Activated CD8-positive, alpha-beta memory T cell treated with anti-CD3 and anti-CD28 coated beads, Interleukin-2, amount 50 U/mL, for 4 hours (primary cell): Measurements from ENCODE around the gene AMMECR1.

ENCODE experiments used
- DNase-seq: peaks from one replicate; pipeline ENCODE4 v3.0.0-alpha.2; 2020

Gene AMMECR1

DNA sequence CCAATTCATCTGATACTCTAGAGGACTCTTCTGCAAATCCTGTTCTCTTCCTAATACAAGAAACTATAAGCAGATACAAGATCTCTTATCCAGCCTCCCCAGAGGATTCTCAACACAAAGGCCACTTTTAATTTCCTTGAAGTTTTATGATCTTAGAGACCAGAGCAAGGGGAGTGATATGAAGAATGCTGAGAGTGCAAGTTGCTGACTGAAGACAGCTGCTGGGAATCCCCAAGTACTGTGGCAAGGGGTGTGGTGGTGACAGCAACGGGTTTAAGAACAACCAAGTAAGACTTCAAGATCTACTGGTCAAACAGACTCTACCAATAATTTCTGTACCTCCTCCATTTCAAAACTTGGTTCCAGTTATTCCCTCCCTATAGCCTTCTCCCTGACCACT is 7.0 kb downstream of the AMMECR1 start:
- DNase-seq: peak; percentile 16

DNA sequence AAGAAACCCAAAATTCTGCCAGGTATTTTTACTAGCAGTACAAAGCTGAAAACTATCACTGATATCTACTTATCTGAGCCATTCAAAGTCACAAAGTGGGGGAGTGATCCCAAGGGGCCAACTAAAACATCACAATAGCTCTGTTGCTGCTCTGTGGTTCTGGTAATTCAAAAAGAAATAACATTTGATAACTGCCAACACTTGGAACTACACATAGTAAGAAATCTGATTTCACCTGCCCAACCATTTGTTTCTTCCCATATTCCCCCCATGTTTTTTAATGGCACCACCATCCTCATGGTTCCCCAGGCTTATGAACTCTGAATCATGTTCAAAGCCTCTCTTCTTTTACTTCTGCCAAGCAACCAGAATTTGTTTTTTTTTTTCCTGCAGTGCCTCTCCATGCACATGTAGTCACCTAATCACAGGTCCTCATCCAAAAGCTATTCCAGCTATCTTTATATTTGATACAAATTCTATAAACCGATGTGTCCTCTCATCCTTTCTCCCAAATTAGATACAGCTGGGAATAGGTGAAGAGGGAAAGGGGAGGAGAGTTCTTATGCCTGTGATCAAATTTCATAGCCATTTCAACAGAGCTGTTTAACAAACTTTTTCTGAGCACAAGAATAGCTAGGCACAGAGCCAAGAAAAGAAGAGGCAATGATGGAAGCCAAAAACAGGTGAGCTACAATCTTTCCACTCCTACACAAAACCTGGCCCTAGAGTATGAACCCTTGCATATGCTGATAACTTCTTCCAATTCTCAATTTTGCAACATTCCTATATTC is 7.7 kb downstream of the AMMECR1 start:
- no peak for DNase-seq

DNA sequence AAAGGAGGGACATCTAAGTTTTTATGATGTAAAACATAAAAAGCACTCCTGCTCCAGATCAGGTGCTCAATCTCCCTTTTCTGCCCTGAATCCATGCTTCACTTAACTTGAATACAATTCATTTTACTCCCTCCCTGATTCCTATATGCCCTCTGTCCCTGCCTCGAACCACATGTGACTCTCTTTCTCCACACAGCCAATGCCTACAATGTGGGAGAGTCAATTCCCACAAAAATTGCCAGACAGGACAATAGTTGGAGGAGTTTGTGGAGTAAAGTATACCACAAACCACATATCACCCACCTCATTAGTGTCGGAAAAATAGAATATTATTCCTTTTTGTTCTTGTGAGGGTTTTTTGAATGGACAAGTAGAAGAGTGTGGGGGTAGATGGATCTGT is 9.7 kb downstream of the AMMECR1 start:
- no peak for DNase-seq

DNA sequence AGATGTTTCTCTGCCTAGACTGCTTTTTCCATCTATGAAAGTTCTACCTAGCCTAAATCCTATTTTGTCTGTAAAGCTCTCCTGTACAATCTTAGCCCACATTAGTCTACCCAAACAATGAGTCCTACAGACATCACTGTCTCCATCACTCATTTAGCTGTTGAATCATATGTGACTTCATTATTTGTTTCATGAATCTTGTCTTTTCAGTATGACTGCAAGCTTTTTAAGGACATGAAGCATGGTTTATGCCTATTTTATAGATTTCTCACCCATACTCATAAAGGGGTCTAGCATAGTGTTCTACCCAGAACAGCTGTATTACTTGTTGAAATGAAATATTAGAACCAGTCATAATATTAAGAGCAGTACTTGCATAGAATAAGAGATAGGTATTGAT is 13.0 kb downstream of the AMMECR1 start:
- DNase-seq: no peak

DNA sequence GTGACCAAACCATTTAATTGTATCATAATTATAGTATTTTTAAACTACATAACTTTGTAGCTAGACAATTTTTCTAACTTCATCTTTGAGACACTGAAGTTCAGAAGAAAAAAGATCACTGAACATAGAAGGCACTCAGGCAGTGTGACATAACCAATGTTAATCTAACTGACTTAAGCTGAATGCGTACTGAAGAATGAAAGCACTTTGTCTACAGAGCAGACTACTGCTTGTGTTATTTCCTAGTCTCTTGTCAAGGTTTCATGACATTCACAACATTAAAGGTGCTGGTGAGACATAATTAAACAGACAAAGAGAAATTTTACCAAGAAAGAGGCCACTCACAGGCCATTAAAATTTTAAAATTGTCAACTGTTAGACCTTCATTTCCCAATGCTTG is 13.5 kb downstream of the AMMECR1 start:
- no peak for DNase-seq

DNA sequence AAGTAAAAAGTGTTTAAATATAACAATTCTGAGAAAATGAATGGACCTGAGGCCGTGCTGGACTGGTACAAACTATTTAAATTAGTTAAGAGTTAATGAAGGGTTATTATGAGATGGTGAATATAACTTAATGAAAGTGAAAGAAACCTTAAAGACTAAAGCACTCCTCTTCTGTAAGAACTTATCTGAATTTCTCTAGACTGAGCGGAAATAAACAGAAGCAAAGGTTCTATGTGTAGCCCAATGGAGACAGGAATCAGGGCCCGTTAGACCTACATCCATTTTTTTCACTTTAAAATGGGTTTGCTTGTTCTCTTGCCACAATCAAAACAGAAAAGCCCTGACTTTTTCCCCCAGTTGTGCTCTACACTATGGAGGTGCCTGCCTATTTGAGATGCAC is 14.9 kb downstream of the AMMECR1 start:
- DNase-seq: no peak

DNA sequence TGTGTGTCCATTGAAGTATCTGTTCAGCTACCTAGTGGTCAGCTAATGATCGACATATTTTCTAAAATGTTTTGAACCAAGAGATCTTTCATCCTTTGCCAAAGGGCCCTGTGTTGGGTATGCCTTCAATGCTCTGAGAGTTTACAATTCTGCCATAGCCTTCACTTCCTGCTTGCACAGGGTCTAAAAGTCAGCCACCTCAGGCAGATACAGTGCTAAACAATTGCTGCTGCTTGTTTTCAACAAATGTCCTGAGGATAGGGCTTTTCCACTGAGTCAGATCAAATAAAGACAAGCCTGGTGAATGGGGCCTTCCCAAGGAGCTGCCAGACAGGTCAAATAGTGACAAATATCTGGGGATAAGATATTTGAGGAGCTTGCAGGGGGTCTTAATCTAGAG is 16.7 kb downstream of the AMMECR1 start:
- DNase-seq: no peak

DNA sequence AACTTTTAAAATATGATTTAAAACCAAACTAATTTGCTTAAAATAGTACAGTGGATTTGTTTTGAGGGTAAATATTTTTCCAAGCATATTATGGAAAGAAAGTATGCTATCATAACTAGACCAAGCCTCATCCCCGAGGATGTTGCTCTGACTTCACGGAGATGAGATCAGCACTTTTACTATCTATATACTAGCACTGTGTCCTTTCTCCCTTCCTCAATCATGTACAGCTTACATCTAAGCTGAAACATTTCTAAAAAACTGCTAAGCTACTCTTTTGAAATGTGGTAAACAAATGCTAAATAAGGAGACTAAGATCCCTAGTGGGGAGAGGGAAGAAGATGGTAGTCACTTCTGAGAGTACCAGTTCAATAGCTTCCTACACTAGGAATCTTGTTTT is 23.8 kb downstream of the AMMECR1 start:
- no peak for DNase-seq

DNA sequence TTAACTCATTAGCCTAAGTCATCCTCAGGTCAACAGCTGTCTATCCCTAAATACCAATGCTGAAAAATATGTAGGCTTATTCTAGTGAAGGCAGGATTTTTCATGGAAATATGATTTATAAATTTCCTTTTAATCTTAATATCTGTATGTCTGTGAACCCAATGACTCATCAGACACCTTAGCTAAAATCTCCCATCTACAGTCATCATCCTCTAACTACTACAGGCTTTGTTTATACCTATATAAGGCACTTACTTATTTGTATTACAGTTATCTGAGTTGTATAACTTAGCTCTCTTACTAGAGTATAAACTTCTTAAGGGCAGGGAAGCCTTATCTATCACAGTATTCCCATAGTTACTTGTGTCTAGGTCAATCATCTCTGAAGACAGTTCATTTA is 24.2 kb downstream of the AMMECR1 start:
- no peak for DNase-seq

DNA sequence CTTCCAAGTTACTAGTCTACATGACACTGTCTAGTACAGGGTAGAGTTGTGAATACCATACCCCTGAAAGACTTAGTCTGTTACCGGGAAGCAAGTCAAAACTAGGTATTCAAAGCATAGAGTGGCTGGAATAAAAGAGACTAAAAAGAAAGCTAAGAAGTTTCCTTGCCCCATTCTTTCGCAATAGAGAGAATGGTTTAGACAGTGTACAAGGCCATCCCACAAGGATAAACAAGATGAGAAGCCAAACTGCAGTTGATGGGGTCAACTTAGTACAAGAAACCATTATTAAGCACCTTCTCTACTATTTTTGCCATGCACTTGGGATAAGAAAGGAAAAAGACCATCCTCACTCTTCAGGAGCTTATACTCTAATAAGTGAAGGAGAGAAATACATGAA is 30.3 kb downstream of the AMMECR1 start:
- DNase-seq: no peak

DNA sequence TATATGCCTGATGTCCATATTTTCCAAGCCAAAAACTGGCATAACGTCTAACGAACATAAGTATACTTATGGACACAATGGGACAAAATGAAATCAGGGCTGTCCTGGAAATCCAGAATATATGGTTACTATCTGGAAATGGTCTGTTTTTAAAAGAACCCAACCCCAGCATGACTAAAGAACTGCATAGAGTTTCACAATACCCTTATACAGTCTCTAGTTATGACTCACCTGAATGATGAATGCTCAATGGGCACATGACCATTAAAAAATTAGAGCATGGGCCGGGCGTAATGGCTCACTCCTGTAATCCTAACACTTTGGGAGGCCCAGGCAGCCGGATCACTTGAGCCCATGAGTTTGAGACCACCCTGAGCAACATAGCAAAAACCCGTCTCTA is 31.8 kb downstream of the AMMECR1 start:
- DNase-seq: no peak

DNA sequence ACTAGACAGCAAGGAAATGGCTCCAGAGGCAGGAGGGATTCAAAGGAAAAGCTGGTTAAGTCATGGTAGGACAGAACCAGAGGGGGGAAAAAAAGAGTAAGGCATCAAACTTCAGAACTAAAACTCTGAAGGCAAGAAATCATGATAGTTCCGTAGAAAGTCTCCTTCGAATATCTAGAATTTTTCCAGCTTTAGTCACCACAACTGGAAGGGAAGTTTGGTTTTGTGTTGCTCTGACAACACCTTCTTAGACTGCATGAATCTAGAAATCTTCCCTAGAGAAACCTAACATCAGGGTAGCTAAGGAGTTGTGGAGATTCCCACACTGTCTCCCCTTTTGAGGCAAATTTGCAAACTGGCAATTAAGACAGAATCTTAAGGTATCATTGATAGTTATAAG is 33.7 kb downstream of the AMMECR1 start:
- DNase-seq: no peak

DNA sequence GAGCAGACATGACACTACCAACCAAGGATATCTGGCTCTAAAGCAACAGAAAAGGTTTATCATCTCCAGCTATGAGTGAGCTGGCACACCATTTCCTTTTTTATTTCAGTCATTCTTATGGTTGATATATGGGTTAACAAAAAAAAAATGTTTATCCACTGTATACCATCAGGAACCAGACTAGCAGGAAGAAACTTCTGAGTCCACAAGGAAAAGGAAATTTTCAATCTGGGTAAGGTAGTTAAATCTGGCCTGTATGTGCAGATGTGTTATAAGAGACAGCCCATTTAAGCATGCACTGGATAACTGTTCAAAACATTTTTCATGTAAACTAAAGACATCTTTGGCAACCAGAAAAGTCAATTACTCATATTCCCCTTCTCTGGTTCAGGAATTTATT is 35.0 kb downstream of the AMMECR1 start:
- DNase-seq: no peak

DNA sequence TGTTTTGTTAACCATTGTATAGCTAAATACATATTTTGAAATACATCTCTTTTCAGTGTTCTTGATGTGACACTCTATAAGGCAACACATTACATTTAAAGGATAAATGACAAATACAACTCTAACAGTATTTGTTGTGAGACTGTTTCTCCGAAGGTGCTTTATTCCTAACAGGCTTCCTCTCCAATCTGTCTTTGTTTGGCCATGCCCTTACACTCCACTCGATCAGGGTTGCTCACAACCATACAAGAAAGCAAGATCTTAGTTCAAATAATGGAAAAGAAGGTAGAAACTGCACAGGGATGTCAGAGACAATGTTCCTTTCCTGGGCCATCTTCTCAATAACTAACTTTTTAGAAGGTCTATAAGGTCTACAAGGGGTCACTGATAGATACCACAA is 36.5 kb downstream of the AMMECR1 start:
- DNase-seq: no peak

DNA sequence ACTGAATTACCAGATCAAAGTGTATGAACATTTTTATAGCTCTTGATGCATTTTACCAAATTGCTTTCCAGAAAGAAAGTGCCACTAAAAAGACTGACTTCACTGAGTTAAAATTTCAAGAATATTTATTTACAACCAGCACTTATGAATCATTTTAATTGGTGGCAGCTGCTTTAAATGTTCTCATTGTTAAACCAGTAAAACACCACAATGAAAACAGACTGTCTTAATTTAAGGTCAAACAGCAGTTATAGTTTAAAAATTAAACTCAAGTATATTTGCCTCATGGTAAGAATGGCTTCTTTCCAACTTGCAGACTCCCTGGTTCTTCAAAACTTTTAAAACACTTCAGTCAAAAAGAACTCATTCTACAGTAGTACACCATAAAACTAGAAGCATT is 36.9 kb downstream of the AMMECR1 start:
- DNase-seq: no peak

DNA sequence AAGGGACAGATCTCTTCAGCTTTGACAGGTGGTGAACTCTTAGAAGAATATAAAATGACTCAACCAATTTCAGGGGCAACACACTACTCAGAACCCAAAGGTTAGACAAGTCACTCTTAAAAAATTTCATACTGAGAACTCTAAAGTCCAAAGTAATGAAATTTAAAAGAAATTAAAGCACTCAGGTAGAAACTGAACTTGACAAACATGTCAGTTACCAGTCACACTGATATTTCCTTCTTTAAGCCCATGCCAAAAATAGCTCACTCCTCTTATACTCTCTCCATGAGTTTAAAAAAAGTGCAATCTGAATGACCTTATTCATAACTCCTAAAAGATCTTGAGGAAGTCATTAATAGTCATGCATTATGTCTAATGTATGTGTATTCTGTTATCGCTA is 40.3 kb downstream of the AMMECR1 start:
- no peak for DNase-seq

DNA sequence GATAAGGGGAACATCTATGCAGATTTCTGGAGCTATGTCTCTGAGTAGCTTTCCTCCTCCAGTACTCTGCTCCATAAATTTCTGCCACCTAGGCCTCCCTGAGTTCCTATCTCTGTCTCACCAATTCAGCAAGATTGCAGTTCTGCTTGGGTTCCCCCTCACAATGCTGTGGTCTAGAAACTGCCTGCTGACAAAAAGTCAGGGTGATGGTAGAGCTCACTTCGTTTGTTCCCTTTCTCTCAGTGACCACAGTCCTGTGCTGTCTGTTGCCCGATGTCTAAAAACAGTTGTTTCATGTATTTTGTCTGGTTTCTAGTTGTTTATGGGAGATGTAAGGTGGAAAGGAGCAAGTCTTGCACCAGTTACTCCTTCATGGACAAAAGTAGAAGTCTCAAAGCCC is 41.1 kb downstream of the AMMECR1 start:
- DNase-seq: no peak

DNA sequence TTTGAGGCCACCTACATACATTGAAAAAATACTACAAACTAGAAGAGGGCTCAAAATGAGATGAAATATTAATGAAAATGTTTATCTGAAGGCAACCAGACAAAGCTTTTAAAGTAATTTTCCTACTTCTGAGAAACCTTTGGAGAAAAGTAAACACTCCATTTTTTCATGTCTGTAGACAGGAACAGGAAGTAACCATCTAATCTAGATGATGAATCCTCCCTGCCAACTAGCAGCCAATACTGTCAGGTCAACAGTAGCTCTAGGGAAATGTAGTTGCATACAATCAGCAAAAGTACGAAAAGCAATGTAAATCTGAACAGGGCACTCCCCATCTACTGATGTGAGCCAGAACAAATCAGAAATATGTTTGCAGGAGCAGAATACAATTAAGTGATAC is 49.0 kb downstream of the AMMECR1 start:
- no peak for DNase-seq

DNA sequence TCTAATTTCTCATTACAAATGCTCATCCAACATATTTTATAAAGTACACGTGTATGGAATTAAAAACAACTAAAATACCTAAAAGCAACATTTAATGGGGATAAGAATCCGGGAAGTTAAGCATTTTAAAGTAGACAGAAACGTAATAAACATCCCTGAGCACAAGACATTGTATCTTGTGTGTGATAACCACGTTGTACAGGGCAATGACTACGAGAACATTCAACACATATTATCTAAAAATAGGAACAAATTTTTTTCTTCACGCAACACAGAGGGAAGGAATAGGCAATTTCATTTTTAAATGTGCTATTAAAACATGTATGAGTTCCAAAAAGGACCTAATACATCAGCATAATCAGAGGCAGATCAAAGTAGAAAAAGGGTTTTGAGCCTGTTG is 49.5 kb downstream of the AMMECR1 start:
- DNase-seq: no peak

DNA sequence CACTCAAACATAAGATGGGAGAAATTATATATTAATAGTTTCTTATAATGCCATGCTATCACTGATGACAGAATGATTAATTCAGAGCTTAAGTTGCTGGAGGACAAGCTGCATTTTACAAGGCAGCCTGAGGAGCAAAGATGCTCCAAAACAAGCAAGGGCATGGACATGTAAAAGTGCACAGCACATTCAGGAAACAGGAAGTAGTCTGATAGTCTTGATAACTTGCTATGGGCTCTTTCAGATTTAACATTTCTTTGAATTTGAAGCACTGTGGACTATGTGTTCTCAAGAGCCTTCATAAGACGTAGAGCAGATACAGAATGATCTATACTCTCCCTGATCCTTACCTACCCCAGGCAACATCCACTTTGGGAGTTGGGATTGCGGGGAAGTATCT is 50.0 kb downstream of the AMMECR1 start:
- DNase-seq: no peak

DNA sequence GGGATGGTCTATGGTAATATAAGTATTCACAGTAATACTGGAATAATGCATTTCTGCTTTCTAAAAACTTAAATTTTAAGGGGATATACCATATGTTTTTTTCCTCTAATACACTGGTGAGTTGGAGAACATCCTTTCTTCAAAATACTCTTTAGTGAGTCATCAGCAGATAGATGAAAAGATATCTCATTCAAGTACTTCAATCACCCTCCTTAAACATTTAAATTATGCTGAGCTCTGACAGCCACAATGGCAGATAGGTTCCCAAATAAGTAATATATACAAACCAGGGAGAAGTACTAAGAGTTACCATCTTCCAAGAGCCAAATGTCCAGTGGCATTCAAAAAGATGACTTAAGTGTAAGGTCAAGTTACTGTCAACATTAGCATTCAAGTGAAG is 52.2 kb downstream of the AMMECR1 start:
- DNase-seq: no peak

DNA sequence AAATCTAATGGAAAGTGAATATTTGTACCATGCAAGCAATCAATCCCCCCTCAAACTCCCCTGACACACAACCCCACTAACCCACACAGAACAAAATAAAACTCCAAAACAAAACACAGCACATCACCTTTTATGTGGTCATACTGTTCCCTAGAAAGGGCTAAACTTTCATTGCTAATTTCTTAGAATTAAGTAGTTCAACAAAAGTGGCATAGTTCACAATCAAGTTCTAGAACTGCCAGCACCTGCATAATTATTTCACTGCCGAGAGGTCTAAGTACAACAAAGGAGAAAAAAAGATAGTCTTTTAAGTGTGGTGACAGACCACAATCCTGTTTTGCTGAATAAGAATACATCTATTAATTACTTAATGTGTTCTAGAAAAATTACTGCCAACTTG is 58.8 kb downstream of the AMMECR1 start:
- DNase-seq: no peak

DNA sequence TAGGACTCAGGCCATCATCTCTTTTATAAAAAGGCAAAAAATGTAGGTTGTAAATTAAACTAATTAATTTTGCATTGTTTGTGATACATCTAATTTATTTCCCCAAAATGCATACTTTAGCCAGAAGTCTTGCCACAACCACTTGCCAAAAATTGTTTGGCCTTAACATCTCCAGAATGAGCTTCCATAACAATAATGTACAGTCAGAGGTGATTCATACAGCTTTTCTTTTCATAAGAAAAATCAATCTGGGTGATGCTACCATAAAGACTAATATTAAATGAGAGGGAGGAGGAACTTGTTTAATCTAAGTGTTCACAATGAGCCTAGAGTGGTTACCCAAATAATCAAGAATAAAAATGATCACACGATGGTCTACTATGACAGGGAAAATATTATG is 59.3 kb downstream of the AMMECR1 start:
- DNase-seq: no peak

DNA sequence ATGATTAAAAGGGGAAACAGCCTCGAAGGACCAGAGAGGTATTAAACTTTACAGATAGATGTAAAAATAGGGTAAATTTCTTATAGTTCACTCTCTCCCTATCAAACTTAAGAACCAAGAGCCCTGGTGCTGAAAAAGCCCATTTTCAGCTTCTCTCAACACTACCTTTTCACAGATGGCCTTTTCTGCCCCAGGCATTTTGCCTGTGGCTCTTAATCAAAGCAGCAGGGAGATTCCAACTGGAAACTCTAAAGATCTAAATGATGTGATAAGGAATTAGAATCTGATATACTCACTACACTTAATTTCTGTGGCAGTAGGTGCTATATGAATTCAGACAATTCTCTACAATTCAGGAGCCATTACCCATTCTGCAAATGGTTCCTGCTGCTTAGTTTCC is 60.0 kb downstream of the AMMECR1 start:
- no peak for DNase-seq

DNA sequence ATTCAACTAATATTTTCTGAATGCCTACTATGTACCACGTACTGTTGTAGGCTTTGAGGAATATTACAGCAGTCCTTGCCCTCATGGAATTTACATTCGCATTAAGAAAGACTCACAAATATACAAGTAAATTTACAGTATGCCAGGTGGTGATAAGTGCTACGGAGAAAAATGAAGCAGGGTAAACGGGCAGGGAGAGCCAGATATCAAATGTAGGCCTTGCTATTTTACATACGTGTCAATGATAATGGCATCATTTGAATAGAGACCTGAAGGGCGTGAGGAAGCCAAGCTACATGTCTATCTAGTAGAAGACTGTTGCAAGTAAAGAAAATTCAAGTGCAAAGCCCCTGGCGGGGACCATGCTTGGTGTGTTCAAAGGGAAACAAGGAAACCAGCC is 65.2 kb downstream of the AMMECR1 start:
- DNase-seq: no peak

DNA sequence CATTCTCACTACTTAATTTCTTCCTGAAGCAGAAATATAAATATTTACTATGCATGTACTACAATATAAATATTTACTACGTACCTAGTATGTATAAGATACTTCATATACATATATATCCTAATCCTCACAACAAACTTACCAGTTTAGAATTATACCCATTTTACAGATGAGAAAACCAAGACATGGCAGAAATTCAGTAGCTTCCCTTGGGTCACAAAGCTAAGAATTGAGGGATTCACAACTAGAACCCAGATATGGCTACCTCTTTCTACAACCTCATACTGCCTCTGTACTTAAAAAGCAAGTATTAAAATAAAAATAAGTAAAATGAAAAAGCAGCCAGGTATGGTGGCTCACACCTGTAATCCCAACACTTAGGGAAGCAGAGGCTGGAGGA is 65.9 kb downstream of the AMMECR1 start:
- DNase-seq: no peak
